Neural progenitor cell (in vitro differentiated cells): ENCODE measurements around the gene DYTN.

Source experiments
- CTCF ChIP-seq: fragments of 200-600 bp; sonication (generic); IDR thresholded peaks from 2 replicates; pipeline ENCODE4 v1.5.1; 2017; ENCODE audit warnings: antibody characterized with exemption, mild to moderate bottlenecking
- EZH2 ChIP-seq: fragments of 200-600 bp; sonication (generic); IDR thresholded peaks from 2 replicates; pipeline ENCODE4 v1.6.1; 2017; ENCODE audit warnings: antibody characterized with exemption, mild to moderate bottlenecking, moderate library complexity

GRCh38 chr2:206642075-206643025 lies 75.8 kb downstream of the DYTN start, which contains the start of gene FAM237A:
- no peak for TF ChIP-seq CTCF
- peak; percentile 75 for TF ChIP-seq EZH2
